MV-4-11 (cell line): ENCODE data around the gene CACNA1C.
"Not testable (repeated sequence)": the region's sequence is repeated elsewhere in the genome, so short reads cannot be mapped to it uniquely, and the experiment has no call there.

Source experiments
- DNase-seq: peaks from one replicate; lab custom pipeline; 2025; lab: John Stamatoyannopoulos, UW

Gene CACNA1C

GRCh38 chr12:2112401-2112800 lies 59.6 kb downstream of the CACNA1C start:
- DNase-seq, result no peak

- no peak for DNase-seq
These were observed 60.5 kb downstream of the CACNA1C start for GRCh38 chr12:2113119-2113912.

GRCh38 chr12:2114071-2114470 lies 61.3 kb downstream of the CACNA1C start:
- DNase-seq, result no peak

GRCh38 chr12:2115101-2115845 lies 62.5 kb downstream of the CACNA1C start:
- no peak for DNase-seq

- DNase-seq, result no peak
These were observed 64.8 kb downstream of the CACNA1C start for GRCh38 chr12:2117541-2117940.

GRCh38 chr12:2118061-2118460 lies 65.3 kb downstream of the CACNA1C start:
- no peak for DNase-seq

- no peak for DNase-seq
These were observed 65.9 kb downstream of the CACNA1C start for GRCh38 chr12:2118481-2119255.

- no peak for DNase-seq
These were observed 66.5 kb downstream of the CACNA1C start for GRCh38 chr12:2119266-2119665.

- no peak for DNase-seq
These were observed 68.4 kb downstream of the CACNA1C start for GRCh38 chr12:2120982-2121758.

- DNase-seq, result no peak
These were observed 71.8 kb downstream of the CACNA1C start for GRCh38 chr12:2124466-2125023.

- DNase-seq, result no peak
These were observed 73.1 kb downstream of the CACNA1C start for GRCh38 chr12:2125651-2126522.

- DNase-seq, result no peak
These were observed 74.1 kb downstream of the CACNA1C start for GRCh38 chr12:2126676-2127406.

GRCh38 chr12:2129076-2129475 lies 76.3 kb downstream of the CACNA1C start:
- DNase-seq, result no peak

GRCh38 chr12:2135661-2136418 lies 83.1 kb downstream of the CACNA1C start:
- not testable (repeated sequence) for DNase-seq

GRCh38 chr12:2136901-2137300 lies 84.1 kb downstream of the CACNA1C start:
- DNase-seq, result no peak

- DNase-seq, result no peak
These were observed 84.9 kb downstream of the CACNA1C start for GRCh38 chr12:2137711-2138110.

- no peak for DNase-seq
These were observed 85.5 kb downstream of the CACNA1C start for GRCh38 chr12:2138294-2138693.

GRCh38 chr12:2138871-2139308 lies 86.1 kb downstream of the CACNA1C start:
- no peak for DNase-seq

- no peak for DNase-seq
These were observed 86.9 kb downstream of the CACNA1C start for GRCh38 chr12:2139651-2140050.
